ENCODE measurements around the gene CLASP2.
"Not testable (repeated sequence)": the region's sequence is repeated elsewhere in the genome, so short reads cannot be mapped to it uniquely, and the experiment has no call there.

CLASP2 gene

DNA sequence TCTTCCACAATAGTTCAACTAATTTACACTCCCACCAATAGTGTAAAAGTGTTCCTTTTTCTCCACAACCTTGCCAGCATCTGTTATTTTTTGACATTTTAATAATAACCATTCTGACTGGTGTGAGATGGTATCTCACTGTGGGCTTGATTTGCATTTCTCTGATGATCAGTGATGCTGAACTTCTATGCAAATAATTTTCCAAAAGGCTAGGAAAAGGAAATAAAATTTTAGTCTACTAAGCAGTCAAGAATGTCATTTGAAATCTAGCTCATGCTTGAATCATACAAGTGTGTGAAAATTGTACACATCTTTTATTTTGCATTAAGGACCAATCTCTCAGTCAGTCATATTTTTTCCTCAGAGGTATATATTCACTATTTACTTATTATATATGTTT is 176.1 kb downstream of the CLASP2 start:
- DNase-seq = no peak

DNA sequence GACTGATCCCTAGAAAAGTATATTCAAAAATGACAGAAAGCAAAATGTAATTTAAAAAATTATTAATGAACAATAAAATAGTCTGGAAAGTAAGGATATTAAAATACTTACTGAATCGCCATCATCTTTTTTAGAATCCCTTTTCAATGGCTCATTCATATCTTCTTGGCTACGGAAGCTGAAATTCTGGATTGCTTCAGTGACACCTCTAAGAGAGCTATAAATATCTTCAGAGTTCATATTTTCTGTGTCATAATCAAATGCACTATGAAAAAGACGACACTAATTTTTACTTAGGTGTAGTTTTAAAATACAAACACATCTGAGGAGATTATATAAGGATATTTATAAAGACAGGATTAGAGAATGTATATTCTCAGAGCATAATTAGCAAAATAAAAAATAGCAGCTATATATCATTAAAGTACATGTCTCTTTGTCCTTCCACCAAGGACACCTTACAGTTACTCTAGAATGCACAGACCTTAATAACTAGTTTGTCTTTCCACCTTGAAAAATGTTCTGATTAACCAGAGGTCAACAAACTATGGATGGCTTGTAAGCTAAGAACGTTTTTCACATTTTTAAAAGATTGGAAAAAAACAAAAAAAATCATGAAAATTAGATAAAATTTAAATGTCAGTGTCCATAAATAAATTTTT is 179.2 kb downstream of the CLASP2 start:
- DNase-seq = no peak

DNA sequence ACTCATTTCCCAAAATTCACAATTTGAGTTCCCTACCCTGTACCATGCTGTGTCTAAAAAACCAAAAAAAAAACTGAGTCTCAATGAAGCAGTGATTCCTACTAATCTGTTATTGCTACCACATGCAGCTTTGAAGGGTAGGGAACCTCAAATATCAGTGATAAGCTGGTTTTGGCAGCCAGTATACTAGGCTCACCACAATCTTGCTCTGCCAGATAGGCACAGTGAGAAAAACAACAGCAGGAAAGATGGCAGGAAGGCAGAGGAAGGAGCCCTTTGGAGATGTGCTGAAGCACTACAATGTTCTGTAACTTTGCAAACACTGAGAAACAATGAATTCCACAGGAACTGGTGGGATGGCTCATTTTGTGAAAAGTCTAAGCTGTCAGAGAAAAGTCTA is 180.9 kb downstream of the CLASP2 start:
- DNase-seq = no peak

DNA sequence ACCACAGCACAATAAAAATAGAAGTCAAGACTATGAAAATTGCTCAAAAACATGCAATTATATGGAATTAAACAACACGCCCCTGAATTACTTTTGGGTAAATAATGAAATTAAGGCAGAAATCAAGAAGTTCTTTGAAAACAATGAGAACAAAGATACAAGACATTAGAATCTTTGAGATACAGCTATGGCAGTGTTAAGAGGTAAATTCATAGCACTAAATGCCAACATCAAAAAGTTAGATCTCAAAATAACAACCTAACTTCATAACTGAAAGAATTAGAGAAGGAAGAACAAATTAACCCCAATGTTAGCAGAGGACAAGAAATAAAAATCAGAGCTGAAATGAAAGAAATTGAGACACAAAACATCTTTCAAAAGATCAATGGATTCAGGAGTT is 191.3 kb downstream of the CLASP2 start:
- DNase-seq = no peak

DNA sequence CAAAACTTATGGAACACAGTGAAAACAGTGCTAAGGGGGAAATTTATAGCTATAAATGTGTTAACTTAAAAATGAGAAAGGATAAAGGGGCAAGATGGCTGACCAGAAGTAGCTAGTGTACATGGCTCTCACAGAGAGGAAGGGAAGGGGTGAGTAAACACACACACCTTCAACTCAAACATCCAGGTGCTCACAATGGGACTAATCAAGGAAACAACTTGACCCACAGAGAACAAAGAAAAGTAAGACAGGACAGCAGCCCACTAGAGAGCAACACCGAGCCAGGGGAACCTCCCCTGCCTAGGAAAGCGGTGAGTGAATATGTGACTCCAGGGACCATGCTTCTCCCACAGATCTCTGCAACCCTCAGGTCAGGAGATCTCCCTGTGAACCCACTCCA is 192.8 kb downstream of the CLASP2 start:
- no peak for DNase-seq

DNA sequence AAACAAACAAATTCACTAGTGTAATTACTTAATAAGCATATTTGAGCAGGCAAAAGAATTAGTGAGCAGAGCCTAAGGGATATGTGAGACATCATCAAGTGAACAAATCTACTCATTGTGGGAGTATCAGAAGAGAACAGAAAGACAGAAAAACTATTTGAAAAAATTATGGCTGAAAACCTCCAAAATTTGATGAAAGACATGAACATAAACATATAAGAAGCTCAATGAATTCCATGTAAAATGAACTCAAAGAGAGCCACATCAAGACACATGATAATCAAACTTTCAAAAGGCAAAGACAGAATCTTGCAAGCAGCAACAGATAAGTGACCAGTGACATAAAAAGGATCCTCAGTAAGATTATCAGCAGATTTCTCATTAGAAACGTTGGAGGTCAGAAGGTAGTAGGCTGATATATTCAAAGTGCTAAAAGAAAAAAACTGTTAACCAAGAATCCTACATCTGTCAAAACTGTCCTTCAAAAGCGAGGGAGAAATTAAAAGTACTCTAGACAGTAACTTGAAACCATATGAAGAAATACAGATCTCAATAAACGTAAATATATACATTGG is 194.9 kb downstream of the CLASP2 start:
- no peak for DNase-seq

DNA sequence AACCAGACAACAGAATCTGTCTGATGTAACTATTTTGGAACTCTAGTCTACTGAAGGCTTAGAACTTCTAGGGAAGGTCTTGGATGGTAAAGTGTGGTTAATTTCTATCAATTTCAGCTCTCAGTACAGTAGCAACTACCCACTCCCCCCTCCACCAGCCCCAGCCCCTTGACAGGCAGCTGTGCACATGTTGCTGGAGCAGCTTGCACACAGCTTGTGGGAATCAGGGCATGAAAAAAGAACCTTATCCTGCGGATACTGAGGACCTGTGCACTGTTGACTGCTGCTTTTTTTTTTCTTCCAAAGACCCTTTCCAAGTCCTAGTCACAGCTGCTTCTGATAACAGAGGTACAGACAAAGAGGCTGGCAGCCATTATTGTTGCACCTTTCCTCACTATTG is 196.3 kb downstream of the CLASP2 start:
- no peak for DNase-seq

DNA sequence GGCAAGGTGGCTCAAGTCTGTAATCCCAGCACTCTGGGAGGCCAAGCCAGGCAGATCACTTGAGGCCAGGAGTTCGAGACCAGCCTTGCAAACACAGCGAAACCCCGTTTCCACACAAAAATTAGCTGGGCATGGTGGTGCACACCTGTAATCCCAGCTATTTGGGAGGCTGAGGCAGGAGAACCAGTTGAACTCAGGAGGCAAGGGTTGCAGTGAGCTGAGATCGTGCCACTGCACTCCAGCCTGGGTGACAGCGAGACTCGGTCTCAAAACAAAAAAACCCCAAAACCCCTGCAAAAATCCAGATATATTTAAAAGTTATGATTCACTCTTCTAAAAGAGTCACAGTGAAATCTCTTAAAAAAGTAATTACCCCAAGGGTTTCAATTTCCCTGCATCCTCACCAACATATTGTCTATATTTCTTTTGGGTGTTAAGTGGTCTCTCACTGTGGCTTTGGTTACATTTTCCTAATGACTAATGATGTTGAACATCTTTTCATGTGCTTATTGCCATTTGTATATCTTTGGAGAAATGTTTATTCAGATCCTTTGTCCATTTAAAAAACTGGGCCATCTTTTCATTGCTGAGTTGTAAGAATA is 204.7 kb downstream of the CLASP2 start:
- DNase-seq = no peak

DNA sequence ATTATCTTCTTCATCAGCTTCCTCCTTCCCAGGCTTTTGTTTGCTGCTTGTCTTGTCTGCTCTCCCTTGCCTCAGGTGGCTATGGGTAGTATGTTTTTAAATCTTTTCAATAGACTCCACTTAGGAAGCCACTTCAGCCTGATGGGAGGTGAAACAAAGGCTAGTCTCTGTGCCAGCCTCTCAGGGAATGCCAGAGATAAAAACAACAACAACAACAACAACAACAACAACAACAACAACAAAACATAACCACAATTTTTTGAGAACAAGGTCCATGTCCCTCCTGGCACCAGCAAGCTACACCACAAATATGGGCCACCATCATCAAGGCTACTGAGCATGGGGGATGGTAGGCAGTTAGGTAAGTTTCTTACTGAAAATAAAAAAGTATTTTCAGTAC is 213.0 kb downstream of the CLASP2 start:
- no peak for DNase-seq

DNA sequence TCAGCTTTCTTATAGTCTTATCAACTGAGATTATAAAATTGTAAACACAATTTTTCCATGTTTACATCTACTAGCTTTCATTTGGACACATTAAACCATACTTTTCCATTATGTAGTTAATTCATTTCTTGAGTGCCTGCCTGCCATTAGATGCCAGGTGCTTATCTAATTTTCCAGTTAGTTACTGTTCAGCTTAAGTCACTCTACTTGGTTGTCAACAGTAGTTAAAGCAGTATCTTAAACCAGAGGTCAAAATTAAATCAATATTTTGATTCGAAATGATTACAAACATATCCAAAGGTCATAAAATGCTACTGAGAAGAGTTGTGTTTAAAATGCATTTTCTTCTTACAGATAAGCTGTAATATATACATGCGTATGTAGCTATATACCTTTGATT is 221.6 kb downstream of the CLASP2 start:
- no peak for DNase-seq

DNA sequence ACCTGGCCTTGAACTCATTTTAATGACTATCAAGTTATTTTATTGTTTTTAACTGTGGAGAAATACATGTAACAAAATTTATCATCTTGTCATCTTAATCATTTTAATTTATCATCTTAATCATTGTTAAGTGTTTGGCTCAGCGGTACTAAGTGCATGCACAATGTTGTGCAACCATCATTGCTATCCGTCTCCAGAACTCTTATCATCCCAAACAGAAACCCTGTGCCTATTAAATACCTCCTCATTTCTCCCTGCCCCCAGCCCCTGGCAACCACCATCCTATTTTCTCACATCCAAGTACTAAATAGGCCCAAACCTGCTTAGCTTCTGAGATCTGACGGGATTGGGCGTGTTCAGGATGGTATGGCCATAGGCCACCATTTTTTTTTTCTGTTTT is 226.3 kb downstream of the CLASP2 start:
- DNase-seq = no peak

DNA sequence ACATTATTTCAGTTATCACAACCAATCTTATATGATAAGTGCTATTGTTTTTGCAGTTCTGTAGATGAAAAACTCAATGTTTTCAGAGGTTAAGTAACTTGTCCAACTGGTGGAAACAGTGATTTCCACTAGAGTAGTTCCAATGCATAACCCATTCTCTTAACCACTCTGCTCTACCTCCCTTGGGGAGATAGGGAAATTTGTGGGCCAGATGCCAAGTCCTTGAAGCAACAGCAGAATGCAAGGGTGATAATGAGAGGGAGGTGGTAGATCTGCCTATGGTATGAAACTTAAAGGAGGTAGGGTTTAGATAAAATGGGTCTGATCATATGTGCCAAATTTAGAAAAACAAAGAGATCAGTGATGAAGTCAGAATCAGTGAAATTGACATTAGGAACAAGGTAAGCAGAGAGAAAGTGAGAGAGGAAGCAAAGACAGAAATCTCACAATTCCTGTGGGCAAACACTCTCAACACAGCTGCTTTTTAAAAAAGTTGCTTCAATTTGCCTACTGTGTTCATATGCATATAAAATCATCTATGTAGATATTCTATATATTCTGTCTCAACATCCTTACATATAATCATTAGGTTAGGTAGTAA is 227.3 kb downstream of the CLASP2 start:
- no peak for DNase-seq

DNA sequence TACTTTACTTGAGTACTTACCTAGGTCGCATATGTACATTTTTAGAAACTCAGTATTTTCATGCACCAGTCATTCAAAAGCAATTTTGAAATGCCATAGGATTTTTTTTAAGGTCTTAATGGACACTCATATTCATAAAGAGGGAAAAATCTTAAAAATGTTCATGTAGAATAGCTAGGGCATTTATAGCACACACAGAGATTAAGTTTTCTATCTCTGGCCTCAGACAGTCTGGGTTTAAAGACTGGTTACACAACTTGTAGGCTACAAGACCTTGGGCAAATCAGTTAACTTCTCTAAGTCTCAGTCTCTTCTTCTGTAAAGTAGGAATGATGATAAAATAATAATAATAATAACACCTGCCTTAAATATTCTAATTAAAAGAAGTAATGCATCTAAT is 229.4 kb downstream of the CLASP2 start:
- no peak for DNase-seq

DNA sequence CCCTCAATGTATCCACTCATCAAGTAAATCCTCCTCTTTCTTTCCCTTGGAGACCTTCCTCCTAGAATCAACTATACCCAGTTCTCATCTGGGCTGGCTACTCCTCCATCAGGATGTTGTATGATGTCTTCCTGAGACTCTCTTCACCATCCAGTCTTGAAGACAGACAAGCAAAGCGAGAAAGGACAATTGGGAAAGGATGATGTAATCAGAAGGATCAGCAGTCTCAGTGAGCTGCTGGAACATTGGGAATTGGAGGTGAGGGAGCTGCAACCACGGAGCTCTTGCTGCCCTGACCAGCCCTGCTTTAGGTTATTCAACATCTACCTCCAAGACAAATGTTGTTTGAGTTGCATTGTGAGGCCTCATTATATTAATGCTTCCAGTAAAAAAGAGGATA is 229.8 kb downstream of the CLASP2 start:
- no peak for DNase-seq

DNA sequence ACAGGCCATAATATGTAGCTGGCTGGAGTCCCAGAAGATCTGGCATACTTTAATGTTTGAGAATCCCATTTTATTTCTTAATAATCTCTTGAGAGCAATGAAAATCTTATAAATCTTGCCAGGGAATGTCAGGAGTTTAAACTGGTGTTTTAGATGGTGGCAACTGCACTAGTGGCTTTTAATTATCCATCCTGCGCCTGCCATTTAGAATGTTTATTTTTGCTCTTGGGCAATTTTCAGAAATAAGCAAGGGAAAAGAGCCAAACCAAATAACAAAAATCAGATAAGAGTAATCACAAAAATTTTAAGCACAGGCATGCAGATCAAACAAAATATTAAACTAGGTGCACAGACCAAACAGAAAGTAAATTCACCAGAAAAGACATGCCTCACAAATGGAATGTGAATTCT is 235.9 kb downstream of the CLASP2 start:
- DNase-seq = no peak

DNA sequence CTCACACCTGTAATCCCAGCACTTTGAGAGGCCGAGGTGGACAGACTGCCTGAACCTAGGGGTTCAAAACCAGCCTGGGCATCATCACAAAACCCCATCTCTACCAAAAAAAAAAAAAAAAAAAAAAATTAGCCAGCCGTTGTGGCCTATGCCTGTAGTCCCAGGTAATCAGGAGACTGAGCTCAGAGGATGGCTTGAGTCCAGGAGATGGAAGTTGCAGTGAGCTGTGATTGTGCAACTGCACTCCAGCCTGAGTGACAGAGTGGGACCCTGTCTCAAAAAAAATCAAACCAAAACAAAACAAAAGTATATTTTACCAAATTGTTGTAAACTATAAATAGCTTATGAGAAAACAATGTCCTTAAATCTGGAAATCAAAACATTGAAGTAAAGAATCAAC is 243.2 kb downstream of the CLASP2 start:
- no peak for DNase-seq

DNA sequence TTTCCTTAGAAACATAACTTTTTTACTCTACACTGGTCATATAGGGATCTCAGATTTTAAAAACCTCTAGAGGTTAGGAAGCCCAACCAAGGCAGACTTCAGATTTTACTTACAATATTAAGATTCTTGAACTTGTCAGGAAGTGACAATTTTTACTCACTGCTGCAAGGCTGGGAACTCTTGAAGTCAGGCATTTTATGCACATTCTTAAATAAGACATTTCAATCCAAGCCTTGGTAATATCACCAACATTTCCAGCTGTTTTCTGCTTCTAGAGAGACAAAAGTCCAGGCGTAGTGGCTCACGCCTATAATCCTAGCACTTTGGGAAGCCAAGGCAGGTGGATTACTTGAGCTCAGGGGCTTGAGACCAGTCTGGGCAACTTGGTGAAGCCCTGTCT is 244.2 kb downstream of the CLASP2 start:
- DNase-seq = no peak

DNA sequence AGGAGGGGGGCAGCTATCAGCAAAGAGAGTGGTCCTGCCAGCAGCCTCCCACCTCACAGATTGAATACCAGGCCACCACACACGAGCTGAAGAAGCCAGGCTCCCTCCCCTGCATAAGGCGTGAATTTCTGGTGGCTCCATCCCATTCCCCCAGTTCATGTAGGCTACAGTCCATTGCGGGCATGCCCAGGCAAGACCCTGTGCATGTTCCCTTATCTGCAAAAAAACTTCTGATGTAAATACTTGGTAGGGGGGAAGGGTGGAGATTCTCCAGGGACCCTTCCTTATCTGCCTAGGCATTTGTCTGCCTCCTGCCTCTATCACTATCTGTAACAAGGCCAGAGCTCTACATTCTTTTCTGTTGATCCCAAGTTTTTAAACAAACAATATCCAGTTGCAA is 250.3 kb downstream of the CLASP2 start:
- DNase-seq = no peak

DNA sequence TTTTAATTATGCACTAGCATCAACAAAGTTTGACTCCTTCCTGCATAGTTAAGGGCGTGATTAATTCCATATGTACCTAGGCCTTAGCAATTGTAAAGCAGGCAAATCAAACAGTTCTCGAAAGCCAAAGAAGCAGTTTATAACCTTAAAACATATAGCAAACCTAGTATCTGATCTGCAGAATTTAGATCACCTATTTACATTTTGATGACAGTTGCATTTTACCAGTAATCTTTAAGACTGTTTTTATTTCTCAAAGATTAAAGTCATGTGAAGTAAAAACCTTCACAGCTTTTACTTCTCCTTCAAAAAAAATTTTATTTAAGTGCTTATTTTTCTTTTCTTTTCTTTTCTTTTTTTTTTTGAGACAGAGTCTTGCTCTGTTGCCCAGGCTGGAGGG is 257.0 kb downstream of the CLASP2 start:
- no peak for DNase-seq

DNA sequence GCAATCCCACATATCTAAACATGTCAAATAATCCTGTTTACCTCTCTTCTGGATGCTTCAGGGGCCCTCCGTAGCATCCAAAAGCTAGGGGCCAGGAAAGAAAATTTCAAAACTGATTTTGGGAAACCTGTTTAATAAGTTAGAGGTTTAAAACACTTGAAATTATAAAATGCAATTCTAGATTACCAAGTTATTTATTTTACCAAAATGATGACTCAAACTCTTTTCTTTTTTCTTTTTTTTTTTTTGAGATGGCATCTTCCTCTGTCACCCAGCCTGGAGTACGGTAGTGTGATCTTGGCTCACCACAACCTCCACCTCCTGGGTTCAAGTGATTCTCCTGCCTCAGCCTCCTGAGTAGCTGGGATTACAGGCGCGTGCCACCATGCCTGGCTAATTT is 258.5 kb downstream of the CLASP2 start:
- DNase-seq = not testable (repeated sequence)

DNA sequence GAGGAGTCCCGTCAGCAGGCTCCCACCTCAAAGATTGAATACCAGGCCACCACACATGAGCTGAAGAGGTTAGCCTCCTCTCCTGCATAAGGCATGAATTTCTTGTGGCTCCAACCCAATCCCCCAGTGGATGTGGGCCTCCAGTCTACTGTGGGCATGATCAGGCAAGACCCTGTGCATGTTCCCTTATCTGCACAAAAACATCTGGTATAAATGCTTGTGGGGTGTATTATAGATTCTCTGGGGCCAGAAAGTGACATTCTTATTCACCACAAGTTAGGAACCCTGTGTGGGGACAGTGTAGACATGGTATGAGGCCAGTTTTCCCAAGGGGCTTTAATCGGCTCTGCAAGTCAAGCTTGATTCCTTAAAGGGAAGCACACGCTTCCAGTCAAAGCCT is 259.6 kb downstream of the CLASP2 start:
- no peak for DNase-seq

DNA sequence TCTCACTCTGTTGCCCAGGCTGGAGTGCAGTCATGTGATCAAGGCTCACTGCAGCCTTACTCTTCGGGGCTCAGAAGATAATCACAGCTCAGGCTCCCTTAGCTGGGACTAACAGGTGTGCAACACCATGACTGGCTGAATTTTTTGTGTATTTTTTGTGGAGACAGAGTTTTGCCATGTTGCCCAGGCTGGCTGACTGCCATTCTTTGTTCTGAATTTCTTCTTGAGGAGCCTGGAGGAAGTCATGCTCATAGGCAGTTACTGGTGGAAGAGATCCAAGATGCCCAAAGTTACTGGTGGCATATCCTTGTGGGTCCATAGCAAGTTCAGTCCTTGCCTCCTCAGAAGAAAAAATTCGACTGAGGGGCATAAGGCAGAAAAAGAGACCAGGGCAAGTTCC is 261.3 kb downstream of the CLASP2 start:
- DNase-seq = no peak

DNA sequence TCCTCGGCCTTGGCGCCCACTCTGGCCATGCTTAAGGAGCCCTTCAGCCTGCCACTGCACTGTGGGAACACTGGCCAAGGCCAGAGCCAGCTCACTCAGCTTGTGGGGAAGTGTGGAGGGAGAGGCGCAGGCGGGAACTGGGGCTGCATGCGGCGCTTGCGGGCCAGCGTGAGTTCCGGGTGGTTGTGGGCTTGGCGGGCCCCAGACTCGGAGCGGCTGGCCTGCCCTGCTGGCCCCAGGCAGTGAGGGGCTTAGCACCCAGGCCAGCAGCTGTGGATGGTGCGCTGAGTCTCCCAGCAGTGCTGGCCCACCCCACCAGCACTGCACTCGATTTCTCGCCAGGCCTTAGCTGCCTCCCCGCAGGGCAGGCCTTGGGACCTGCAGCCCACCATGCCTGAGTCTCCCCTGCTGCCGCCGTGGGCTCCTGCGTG is 264.7 kb downstream of the CLASP2 start:
- no peak for DNase-seq

DNA sequence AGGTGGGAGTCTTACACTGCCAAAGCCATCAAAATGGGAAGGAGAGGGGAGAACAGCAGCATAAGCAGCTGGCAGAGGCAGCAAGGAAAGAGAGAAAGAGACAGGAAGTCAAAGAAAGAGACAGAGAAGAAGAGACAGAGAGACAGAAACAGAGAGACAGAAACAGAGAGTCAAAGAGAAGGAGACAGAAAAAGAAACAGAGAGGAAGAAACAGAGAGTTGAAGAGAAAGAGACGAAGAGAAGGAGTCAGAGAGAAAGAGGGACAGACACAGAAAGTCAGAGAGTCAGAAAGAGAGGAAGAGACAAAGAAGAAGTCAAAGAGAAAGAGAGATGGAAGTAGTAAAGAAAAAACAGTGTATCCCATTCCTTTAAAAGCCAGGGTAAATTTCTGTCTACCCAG is 266.1 kb downstream of the CLASP2 start:
- not testable (repeated sequence) for DNase-seq

Measured in central memory CD4-positive, alpha-beta T cell (primary cell).